ENCODE measurements around the gene CNTNAP4.

The CNTNAP4 gene

GRCh38 chr16:76565542-76565941 is 288.3 kb downstream of the CNTNAP4 start:
- no peak for TF ChIP-seq CTCF (conservative IDR thresholded peaks at IDR 0.05; ENCODE audit: control insufficient read depth, insufficient read depth, low read depth, low read length)
- no peak for DNase-seq (ENCODE audit: low read depth)
- H3K4me3 ChIP-seq (ENCODE audit: control insufficient read depth, low read depth, low read length) = no peak overlapping the region

GRCh38 chr16:76571755-76572154 is 294.6 kb downstream of the CNTNAP4 start:
- TF ChIP-seq CTCF (conservative IDR thresholded peaks at IDR 0.05; ENCODE audit: control insufficient read depth, insufficient read depth, low read depth, low read length) = no peak
- H3K4me3 ChIP-seq (ENCODE audit: control insufficient read depth, low read depth, low read length) = no peak overlapping the region
- DNase-seq (ENCODE audit: low read depth) = no peak

- no peak for TF ChIP-seq CTCF (conservative IDR thresholded peaks at IDR 0.05; ENCODE audit: control insufficient read depth, insufficient read depth, low read depth, low read length)
- DNase-seq (ENCODE audit: low read depth) = no peak
Observed at GRCh38 chr16:76573281-76573680, 296.1 kb downstream of the CNTNAP4 start.

GRCh38 chr16:76574651-76575050 is 297.4 kb downstream of the CNTNAP4 start:
- no peak for DNase-seq (ENCODE audit: low read depth)
- TF ChIP-seq CTCF (conservative IDR thresholded peaks at IDR 0.05; ENCODE audit: control insufficient read depth, insufficient read depth, low read depth, low read length) = no peak
- H3K4me3 ChIP-seq (ENCODE audit: control insufficient read depth, low read depth, low read length) = no peak overlapping the region

More at GRCh38 chr16:76573281-76573680, 296.1 kb downstream of the CNTNAP4 start:
- no peak overlapping the region for H3K4me3 ChIP-seq (ENCODE audit: control insufficient read depth, low read depth, low read length)

- H3K4me3 ChIP-seq (ENCODE audit: control insufficient read depth, low read depth, low read length) = no peak overlapping the region
- no peak for TF ChIP-seq CTCF (conservative IDR thresholded peaks at IDR 0.05; ENCODE audit: control insufficient read depth, insufficient read depth, low read depth, low read length)
- no peak for DNase-seq (ENCODE audit: low read depth)
Observed at GRCh38 chr16:76576526-76576925, 299.3 kb downstream of the CNTNAP4 start.

GRCh38 chr16:76577003-76577402 is 299.8 kb downstream of the CNTNAP4 start:
- DNase-seq (ENCODE audit: low read depth) = no peak
- H3K4me3 ChIP-seq (ENCODE audit: control insufficient read depth, low read depth, low read length) = no peak overlapping the region
- no peak for TF ChIP-seq CTCF (conservative IDR thresholded peaks at IDR 0.05; ENCODE audit: control insufficient read depth, insufficient read depth, low read depth, low read length)

- no peak overlapping the region for H3K4me3 ChIP-seq (ENCODE audit: control insufficient read depth, low read depth, low read length)
- DNase-seq (ENCODE audit: low read depth) = no peak
- no peak for TF ChIP-seq CTCF (conservative IDR thresholded peaks at IDR 0.05; ENCODE audit: control insufficient read depth, insufficient read depth, low read depth, low read length)
Observed at GRCh38 chr16:76579277-76579922, 302.2 kb downstream of the CNTNAP4 start.

Measured in fibroblast of mammary gland (primary cell).